ENCODE data around the gene HTR3D. TPM values are rescaled to one million over a fixed set of nuclear protein-coding genes. Genes with fewer than 3 reads are reported as not detected.
A peak's percentile ranks its signal among the peaks of the same experiment; 100 is the strongest.
"Not testable (repeated sequence)": the region's sequence is repeated elsewhere in the genome, so short reads cannot be mapped to it uniquely, and the experiment has no call there.

HTR3D gene
- total and polyA plus RNA-seq, 4 donors = not detected

- ATAC-seq (ENCODE audit: insufficient read depth, low FRiP score) = peak; percentile 100
- WGBS, 2 donors = 0 to 1% methylated on average over 55 of the region's 55 CpGs
- H3K9ac ChIP-seq (ENCODE audit: insufficient read depth in 1 of 2, low read length in 2 of 2) = peak within 1 kb of the TSS; percentile 42 to 74
- H3K9me3 ChIP-seq (ENCODE audit: control insufficient read depth in 4 of 4, insufficient read depth in 3 of 4, low read length in 3 of 4) = peaks cover 0 to 2% (median 0%) of the 10 kb centered on the region in 4 donors
- H3K36me3 ChIP-seq (ENCODE audit: control insufficient read depth in 4 of 4, insufficient read depth in 4 of 4, low read length in 4 of 4) = peaks cover 0 to 4% (median 3%) of the 10 kb centered on the region in 4 donors
- DNase-seq = peak; percentile 95 to 97 (median 96)
- TF ChIP-seq CTCF (IDR thresholded peaks at IDR 0.05; ENCODE audit: control extremely low read depth, extremely low read depth) = no peak
- H3K4me1 ChIP-seq (ENCODE audit: control insufficient read depth in 5 of 5, insufficient read depth in 5 of 5, low read length in 5 of 5) = peaks cover 4 to 19% (median 9%) of the 10 kb centered on the region in 5 donors
- no peaks in the 10 kb centered on the region for H3K27me3 ChIP-seq (ENCODE audit: control insufficient read depth in 3 of 3, insufficient read depth in 3 of 3, low read length in 2 of 3)
- peak within 1 kb of the TSS; percentile 84 to 85 for H3K27ac ChIP-seq (ENCODE audit: low read depth in 1 of 2, low read length in 1 of 2)
- H3K4me3 ChIP-seq = peak within 1 kb of the TSS; percentile 98
Observed at GRCh38 chr3:184017672-184018423, 13.7 kb upstream of the HTR3D start, which contains the start of gene ABCC5. TSS of gene ABCC5 (minus strand) at chr3:184017884. CDS start at chr3:184014392, 3,492 bp downstream.

- 88% methylated on average over 21 of the region's 21 CpGs for WGBS, 2 donors
- ATAC-seq (ENCODE audit: insufficient read depth, low FRiP score) = no peak
- TF ChIP-seq CTCF (IDR thresholded peaks at IDR 0.05; ENCODE audit: control extremely low read depth, extremely low read depth) = no peak
- no peak for DNase-seq
- peaks cover 0 to 2% (median 0%) of the 10 kb centered on the region in 3 donors for H3K27me3 ChIP-seq (ENCODE audit: control insufficient read depth in 3 of 3, insufficient read depth in 3 of 3, low read length in 2 of 3)
- H3K4me3 ChIP-seq = peak overlapping the region; percentile 48
- H3K27ac ChIP-seq (ENCODE audit: low read depth in 1 of 2, low read length in 1 of 2) = peak overlapping the region; percentile 74 to 84
- peaks cover 0 to 2% (median 0%) of the 10 kb centered on the region in 4 donors for H3K9me3 ChIP-seq (ENCODE audit: control insufficient read depth in 4 of 4, insufficient read depth in 3 of 4, low read length in 3 of 4)
- H3K4me1 ChIP-seq (ENCODE audit: control insufficient read depth in 5 of 5, insufficient read depth in 5 of 5, low read length in 5 of 5) = peaks cover 4 to 19% (median 9%) of the 10 kb centered on the region in 5 donors
- peaks cover 0 to 3% (median 2%) of the 10 kb centered on the region in 4 donors for H3K36me3 ChIP-seq (ENCODE audit: control insufficient read depth in 4 of 4, insufficient read depth in 4 of 4, low read length in 4 of 4)
- H3K9ac ChIP-seq (ENCODE audit: insufficient read depth in 1 of 2, low read length in 2 of 2) = peak overlapping the region in 1 of 2 donors; percentile 68
Observed at GRCh38 chr3:184018424-184018973, 13.0 kb upstream of the HTR3D start.

- ATAC-seq (ENCODE audit: insufficient read depth, low FRiP score) (no peak), DNase-seq (no peak)
- no peak for TF ChIP-seq CTCF (IDR thresholded peaks at IDR 0.05; ENCODE audit: control extremely low read depth, extremely low read depth)
- H3K9ac ChIP-seq (ENCODE audit: insufficient read depth in 1 of 2, low read length in 2 of 2) = no peak overlapping the region
- no peak overlapping the region for H3K4me3 ChIP-seq
- H3K4me1 ChIP-seq (ENCODE audit: control insufficient read depth in 5 of 5, insufficient read depth in 5 of 5, low read length in 5 of 5) = peaks cover 0 to 2% (median 0%) of the 10 kb centered on the region in 5 donors
- peaks cover 0 to 2% (median 0%) of the 10 kb centered on the region in 3 donors for H3K27me3 ChIP-seq (ENCODE audit: control insufficient read depth in 3 of 3, insufficient read depth in 3 of 3, low read length in 2 of 3)
- H3K27ac ChIP-seq (ENCODE audit: low read depth in 1 of 2, low read length in 1 of 2) = no peak overlapping the region
- H3K9me3 ChIP-seq (ENCODE audit: control insufficient read depth in 4 of 4, insufficient read depth in 3 of 4, low read length in 3 of 4) = no peaks in the 10 kb centered on the region
- 33 to 51% methylated on average over 7 of the region's 7 CpGs for WGBS, 2 donors
- peaks cover 0 to 3% (median 0%) of the 10 kb centered on the region in 4 donors for H3K36me3 ChIP-seq (ENCODE audit: control insufficient read depth in 4 of 4, insufficient read depth in 4 of 4, low read length in 4 of 4)
Observed at GRCh38 chr3:184022323-184022722, 9.2 kb upstream of the HTR3D start.

GRCh38 chr3:184025256-184025655 lies 6.3 kb upstream of the HTR3D start:
- not testable (repeated sequence) for H3K9me3 ChIP-seq (ENCODE audit: control insufficient read depth in 4 of 4, insufficient read depth in 3 of 4, low read length in 3 of 4); H3K36me3 ChIP-seq (ENCODE audit: control insufficient read depth in 4 of 4, insufficient read depth in 4 of 4, low read length in 4 of 4); ATAC-seq (ENCODE audit: insufficient read depth, low FRiP score); H3K27ac ChIP-seq (ENCODE audit: low read depth in 1 of 2, low read length in 1 of 2); H3K27me3 ChIP-seq (ENCODE audit: control insufficient read depth in 3 of 3, insufficient read depth in 3 of 3, low read length in 2 of 3); DNase-seq; H3K4me3 ChIP-seq; H3K4me1 ChIP-seq (ENCODE audit: control insufficient read depth in 5 of 5, insufficient read depth in 5 of 5, low read length in 5 of 5); H3K9ac ChIP-seq (ENCODE audit: insufficient read depth in 1 of 2, low read length in 2 of 2)
- 72 to 83% methylated on average over 5 of the region's 5 CpGs for WGBS, 2 donors

GRCh38 chr3:184028275-184028890 lies 3.2 kb upstream of the HTR3D start:
- not testable (repeated sequence) for H3K4me1 ChIP-seq (ENCODE audit: control insufficient read depth in 5 of 5, insufficient read depth in 5 of 5, low read length in 5 of 5); H3K9ac ChIP-seq (ENCODE audit: insufficient read depth in 1 of 2, low read length in 2 of 2); H3K27me3 ChIP-seq (ENCODE audit: control insufficient read depth in 3 of 3, insufficient read depth in 3 of 3, low read length in 2 of 3); H3K27ac ChIP-seq (ENCODE audit: low read depth in 1 of 2, low read length in 1 of 2); H3K4me3 ChIP-seq; H3K9me3 ChIP-seq (ENCODE audit: control insufficient read depth in 4 of 4, insufficient read depth in 3 of 4, low read length in 3 of 4); H3K36me3 ChIP-seq (ENCODE audit: control insufficient read depth in 4 of 4, insufficient read depth in 4 of 4, low read length in 4 of 4); ATAC-seq (ENCODE audit: insufficient read depth, low FRiP score); DNase-seq
- WGBS, 2 donors = 87 to 90% methylated on average over 1 of the region's 1 CpG
